LNCaP clone FGC (cell line): ENCODE data around the gene SEMA5B.

Experiments
- DNase-seq: peaks from one replicate; pipeline ENCODE4 v3.0.0-alpha.2; 2011; ENCODE audit warnings: low read depth
- H3K4me3 ChIP-seq: 2 replicates; pipeline ENCODE4 v1.5.1; 2011; ENCODE audit warnings: mild to moderate bottlenecking, low read depth, low read length, control low read depth
- CTCF ChIP-seq: IDR thresholded peaks from 2 replicates; pipeline ENCODE4 v1.5.1; 2012; ENCODE audit warnings: mild to moderate bottlenecking; ENCODE audit not compliant: control insufficient read depth, insufficient read depth; ENCODE audit errors: extremely low read depth

The SEMA5B gene

GRCh38 chr3:122952520-122952919 is 75.0 kb downstream of the SEMA5B start:
- DNase-seq, result no peak
- TF ChIP-seq CTCF, result no peak
- no peak overlapping the region for H3K4me3 ChIP-seq

GRCh38 chr3:122948408-122948807 is 79.2 kb downstream of the SEMA5B start:
- no peak for DNase-seq
- TF ChIP-seq CTCF, result no peak
- no peak overlapping the region for H3K4me3 ChIP-seq

- no peak for DNase-seq
- H3K4me3 ChIP-seq, result no peak overlapping the region
- no peak for TF ChIP-seq CTCF
Measured at GRCh38 chr3:122947738-122948137, 79.8 kb downstream of the SEMA5B start.

GRCh38 chr3:122947196-122947595 is 80.4 kb downstream of the SEMA5B start:
- H3K4me3 ChIP-seq, result no peak overlapping the region
- no peak for DNase-seq
- no peak for TF ChIP-seq CTCF

- no peak for TF ChIP-seq CTCF
- no peak for DNase-seq
- H3K4me3 ChIP-seq, result no peak overlapping the region
Measured at GRCh38 chr3:122946185-122946584, 81.4 kb downstream of the SEMA5B start.

- DNase-seq, result no peak
- TF ChIP-seq CTCF, result no peak
- H3K4me3 ChIP-seq, result no peak overlapping the region
Measured at GRCh38 chr3:122945230-122945629, 82.3 kb downstream of the SEMA5B start.

GRCh38 chr3:122944671-122945161 is 82.8 kb downstream of the SEMA5B start:
- DNase-seq, result no peak
- no peak for TF ChIP-seq CTCF
- no peak overlapping the region for H3K4me3 ChIP-seq
